GM12892 (cell line): ENCODE results near the gene CTNNA3.

Experiments
- POLR2A ChIP-seq: IDR thresholded peaks from 2 replicates; pipeline ENCODE4 v1.6.1; 2011; ENCODE audit warnings: low read depth, low read length, control low read depth
- TAF1 ChIP-seq: IDR thresholded peaks from 2 replicates; pipeline ENCODE4 v1.6.1; 2011; ENCODE audit warnings: low read depth, mild to moderate bottlenecking, control low read depth, low read length, borderline replicate concordance

DNA sequence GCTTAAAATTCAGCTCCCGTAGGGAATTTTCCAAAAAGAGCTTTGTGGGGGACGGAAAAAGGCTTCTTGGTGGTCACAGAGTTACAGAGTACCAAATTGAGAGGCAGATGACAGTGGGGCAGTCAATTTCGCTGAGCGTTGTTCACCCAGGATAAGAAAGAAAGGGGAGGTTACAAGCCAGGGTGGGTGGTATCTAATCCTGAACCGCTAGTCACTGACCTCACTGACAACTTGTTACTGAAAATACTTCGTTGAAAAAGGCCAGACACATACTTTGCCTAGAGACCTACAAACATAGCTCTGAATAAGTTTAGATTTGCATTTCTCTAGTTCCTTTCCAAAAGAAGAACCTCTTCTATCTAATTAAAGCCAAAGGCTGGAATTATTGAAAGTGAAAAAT, at the start of gene CTNNA3:
- no peak for TF ChIP-seq TAF1
- no peak for TF ChIP-seq POLR2A
